ENCODE results near the gene ACKR2.
"Not testable (repeated sequence)": the region's sequence is repeated elsewhere in the genome, so short reads cannot be mapped to it uniquely, and the experiment has no call there.

The ACKR2 gene

DNA sequence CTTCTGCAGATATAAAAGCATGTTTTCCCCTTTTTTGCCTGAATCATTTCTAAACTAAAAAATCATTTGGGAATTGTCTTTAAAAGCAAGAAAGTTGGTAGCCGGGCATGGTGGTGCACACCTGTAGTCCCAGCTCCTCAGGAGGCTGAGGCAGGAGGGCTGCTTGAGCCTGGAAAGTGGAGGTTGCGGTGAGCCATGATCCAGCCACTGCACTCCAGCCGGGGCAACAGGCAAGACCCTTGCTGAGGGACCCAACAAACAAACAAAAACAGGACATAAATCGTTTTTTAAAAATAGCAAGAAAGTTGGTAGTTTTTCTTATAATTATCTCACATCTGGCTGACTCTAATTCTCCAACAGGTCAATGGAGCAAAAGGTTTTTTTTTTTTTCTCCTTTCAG lies 7.5 kb upstream of the ACKR2 start:
- no peak for DNase-seq (ENCODE audit: low read depth in 2 of 2)

DNA sequence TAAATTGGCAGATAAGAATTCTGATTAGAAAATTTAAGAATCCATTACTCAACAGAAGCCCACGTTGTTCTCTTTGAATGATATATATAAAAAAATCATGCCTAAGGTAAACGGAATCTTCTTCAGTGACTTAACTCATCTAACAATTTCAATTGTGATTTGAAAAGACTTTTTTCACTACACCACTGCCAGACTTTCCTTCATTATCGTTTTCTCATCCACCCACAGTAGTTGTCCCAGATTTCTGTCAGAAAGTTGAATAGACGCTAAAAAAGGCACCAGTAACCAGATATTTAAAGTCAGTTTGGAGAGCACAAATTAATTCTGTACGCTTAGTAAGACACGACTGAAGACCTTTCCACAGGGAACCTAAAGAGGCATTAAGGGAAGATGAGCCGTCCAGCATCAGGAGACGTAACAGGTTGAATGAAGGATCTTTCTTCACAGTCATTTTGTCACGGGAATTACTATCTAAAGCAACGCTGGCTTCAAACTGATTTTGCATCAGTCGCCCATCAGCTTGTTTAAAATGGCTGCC lies 6.3 kb upstream of the ACKR2 start:
- no peak for DNase-seq (ENCODE audit: low read depth in 2 of 2)

DNA sequence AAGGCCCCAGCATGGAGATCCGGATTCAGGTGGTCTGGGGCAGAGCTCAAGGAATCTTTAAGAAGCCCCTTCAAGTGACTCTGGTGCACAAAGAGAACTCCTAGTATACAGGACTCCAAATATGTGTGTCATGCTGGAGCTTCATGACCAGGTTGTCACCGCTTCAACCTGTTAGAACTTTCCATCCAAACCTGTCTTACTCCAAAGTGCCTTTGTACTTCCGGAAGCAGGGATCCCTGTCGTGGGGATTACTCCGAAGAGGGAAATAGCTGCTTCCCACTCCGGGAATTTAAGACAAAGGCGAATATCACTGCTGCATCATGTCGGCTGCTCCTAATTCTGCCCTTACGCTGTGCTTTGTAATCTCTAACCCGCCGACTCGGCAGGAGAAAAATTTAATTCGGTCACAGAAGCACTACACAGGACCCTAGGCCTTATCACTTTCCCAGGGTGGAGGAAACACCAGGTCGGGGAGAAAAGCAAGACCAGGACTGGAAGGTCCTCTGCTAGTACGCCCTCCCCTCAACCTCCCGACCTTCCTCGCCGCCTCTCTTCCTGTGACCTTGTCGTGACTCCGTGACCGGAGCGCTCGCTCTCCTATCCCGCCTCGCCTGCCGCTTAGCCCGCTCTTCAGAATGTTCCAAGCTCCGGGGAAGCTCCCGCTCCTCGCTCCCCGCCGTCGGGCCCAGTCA lies 5.7 kb upstream of the ACKR2 start:
- peak in 1 of 2 donors; percentile 3 for DNase-seq (ENCODE audit: low read depth in 2 of 2)

DNA sequence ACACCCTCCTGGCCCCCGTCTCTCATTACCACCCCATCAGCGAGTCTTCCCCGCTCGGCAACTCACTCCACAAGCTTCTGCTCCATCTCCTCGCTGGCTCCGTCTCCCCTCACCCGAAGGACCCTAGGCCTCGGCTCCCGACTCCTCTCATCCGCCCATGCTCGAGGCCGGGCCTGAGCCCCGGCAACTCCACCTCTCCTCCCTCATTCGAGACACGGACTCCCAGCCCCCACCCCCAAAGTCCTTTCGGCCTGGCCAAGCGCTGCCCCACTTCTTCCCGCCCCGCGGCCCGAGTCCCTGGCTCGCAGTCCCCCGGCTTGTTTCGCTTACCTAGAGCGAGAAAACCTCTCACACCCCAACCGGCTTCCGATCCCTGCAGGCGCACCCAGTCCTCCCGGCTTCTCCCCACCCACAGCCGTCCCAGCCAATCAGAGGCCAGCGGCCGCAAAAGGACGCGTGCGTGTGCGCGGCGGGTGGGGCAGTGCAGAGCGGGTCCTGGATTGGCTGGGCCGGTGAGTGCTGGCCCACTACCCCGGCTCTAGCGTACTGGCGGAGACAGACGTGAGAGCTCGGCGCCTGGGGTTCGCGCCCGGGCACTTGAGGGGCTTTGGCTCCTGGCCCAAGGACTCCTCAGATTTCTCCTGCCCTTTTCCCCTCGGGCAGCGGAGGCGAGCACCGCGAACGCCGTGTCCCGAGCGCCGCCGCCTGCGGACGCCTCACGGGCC lies 5.0 kb upstream of the ACKR2 start, which contains the start of gene HIGD1A:
HIGD1A (minus strand) TSS at position 385 of the 725 bp plus-strand sequence. CDS start 10,237 bp downstream, outside the sequence.
- peak; percentile 86 to 91 for DNase-seq (ENCODE audit: low read depth in 2 of 2)

DNA sequence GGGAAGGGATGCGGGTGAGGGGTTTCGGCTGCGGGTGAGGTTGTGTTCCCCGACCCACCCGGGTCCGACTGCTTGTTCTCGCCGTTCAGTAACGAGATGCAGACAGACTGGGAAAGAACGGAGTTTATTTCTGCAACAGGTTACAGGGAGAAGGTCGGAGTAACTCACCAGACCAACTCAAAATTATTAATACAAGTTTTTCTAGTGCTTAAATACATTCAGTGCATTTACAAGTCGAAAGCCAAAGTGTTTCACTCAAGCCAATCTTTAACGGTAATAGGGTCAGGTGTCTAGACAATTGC lies 4.5 kb upstream of the ACKR2 start:
- DNase-seq (ENCODE audit: low read depth in 2 of 2), result no peak

DNA sequence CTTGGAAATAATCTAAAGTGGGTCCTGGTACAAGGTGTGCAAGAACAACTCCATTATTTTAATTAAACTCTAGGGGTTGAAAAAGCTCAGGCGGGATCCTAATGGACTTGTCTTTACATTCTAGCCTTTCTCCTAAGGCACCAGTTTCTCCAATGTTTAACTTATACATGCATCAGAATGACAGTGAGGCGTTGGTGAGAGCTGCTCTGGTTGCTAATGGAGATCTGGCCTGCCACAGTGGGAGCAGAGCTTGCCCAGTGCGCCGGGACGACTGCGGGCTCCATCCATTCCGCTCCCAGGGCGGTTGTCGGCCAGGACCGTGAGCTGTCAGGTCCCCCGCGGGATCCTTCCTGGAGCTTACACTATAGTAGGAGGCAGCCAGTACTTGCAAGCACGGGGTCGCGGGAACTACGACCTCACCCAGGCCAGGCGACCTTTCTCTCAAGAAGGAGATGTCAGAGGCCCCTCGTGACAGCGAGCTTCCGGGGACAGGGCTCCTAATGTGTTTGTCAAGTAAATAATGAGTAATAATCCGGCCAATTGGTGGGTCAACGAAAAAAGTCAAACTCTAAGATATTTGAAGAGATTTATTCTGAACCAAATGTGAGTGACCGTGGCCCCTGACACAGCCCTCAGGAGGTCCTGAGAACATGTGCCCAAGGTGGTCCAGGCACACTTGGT lies 4.0 kb upstream of the ACKR2 start:
- no peak for DNase-seq (ENCODE audit: low read depth in 2 of 2)

DNA sequence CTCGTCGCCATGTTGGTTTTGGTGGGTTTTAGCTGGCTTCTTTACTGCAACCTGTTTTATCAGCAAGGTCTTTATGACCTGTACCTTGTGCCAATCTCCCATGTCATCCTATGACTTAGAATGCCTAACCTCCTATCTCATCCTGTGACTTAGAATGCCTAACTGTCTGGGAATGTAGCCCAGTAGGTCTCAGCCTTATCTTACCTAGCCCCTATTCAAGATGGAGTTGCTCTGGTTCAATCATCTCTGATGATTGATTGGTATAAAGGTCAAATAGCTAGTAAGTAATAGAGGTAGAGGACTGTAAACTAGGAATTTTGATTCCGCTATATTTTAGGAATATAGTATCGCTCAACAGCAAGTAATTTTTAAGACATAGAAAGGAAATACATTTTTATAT lies 1.3 kb upstream of the ACKR2 start:
- no peak for DNase-seq (ENCODE audit: low read depth in 2 of 2)

DNA sequence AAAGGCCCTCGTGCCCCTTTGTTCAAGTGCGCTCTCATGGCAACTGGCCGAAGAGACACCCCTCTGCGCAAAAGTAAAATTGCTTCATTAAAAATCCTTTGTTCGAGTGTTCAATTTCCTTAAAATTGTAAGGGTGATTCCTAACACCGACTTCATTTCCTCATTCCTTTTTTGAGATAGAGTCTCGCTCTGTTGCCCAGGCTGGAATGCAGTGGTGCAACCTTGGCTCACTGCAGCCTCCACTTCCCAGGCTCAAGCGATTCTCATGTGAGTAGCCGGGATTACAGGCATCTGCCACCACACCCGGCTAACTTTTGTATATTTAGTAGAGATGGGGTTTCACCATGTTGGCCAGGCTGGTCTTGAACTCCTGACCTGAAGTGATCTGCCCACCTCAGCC lies 1.5 kb downstream of the ACKR2 start:
- not testable (repeated sequence) for DNase-seq (ENCODE audit: low read depth in 2 of 2)

DNA sequence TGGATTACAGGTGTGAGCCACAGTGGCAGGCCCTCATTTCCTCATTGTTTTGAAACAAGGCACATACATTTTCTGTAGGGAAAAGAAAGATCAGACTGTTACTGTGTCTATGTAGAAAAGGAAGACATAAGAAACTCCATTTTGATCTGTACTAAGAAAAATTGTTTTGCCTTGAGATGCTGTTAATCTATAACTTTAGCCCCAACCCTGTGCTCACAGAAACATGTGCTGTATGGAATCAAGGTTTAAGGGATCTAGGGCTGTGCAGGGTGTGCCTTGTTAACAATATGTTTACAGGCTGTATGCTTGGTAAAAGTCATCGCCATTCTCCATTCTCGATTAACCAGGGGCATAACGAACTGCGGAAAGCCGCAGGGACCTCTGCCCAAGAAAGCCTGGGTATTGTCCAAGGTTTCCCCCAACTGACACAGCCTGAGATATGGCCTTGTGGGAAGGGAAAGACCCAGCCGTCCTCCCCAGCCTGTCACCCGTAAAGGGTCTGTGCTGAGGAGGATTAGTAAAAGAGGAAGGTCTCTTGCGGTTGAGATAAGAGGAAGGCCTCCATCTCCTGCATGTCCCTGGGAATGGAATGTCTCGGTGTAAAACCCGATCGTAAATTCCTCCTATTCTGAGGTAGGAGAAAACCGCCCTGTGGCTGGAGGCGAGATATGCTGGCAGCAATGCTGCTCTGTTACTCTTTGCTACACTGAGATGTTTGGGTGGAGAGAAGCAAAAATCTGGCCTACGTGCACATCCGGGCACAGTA lies 2.1 kb downstream of the ACKR2 start:
- not testable (repeated sequence) for DNase-seq (ENCODE audit: low read depth in 2 of 2)

DNA sequence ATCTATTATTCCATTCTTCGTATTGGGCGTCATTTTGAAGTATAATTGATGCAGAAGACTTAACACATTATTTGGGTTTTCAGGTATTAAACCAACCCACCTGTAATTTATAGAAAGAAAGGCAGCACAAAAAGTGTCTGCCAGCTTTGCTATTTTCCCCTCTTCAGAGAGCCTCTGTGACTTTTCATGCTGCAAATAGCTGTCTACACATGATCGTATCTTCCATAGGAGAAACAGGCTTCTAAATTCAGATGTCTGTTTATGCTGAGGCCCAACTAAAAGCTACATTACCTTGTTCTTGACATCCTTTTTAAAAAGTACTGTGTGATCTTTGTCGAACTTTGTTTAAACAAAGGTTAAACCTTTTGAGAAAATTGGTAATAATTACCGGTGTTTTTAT lies 5.0 kb downstream of the ACKR2 start:
- DNase-seq (ENCODE audit: low read depth in 2 of 2), result no peak

DNA sequence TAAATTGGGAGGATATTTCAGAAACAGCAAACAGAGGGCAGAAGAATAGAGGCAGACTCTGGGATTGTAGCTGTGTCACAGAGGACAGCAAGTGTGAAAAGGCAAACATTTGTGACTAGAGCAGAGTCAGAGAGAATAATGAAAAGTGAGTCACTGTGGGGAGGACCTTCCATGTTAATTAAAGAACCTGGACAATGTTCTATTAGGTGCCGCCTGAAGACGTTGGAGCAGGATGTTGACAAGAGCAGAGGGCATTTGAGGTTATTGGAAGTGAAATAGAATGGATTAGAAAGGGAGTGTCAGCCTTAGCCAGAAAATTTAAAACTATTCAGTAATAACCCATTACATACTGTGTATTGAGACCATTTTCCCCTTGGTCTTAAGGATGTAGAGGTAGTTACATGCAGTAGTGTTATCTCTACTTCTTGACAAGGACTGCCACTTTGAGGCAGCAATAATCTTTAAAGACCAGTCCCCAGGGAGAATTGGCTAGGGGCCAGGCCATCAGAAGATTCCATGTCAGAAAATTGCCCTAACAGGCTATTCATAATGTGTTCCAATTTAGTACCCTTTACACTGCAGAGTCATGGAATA lies 5.8 kb downstream of the ACKR2 start:
- no peak for DNase-seq (ENCODE audit: low read depth in 2 of 2)

DNA sequence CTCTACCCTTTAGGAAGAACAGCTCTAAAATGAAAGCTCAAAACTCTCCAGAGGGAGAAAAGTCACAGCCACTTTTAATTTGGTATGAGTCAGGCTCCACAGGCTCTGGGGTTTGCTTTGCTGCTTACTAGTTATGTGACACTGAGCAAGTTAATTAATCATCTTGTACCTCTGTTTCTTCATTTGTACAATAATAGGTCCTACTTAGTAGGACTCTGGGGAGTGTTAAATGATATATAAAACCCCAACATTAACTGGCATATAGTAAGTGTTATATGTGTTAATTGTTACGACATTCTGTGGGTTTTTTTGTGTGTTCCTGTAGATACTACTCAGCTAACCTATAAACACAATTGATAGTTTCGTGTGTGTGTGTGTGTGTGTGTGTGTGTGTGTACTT lies 6.6 kb downstream of the ACKR2 start:
- DNase-seq (ENCODE audit: low read depth in 2 of 2), result no peak

DNA sequence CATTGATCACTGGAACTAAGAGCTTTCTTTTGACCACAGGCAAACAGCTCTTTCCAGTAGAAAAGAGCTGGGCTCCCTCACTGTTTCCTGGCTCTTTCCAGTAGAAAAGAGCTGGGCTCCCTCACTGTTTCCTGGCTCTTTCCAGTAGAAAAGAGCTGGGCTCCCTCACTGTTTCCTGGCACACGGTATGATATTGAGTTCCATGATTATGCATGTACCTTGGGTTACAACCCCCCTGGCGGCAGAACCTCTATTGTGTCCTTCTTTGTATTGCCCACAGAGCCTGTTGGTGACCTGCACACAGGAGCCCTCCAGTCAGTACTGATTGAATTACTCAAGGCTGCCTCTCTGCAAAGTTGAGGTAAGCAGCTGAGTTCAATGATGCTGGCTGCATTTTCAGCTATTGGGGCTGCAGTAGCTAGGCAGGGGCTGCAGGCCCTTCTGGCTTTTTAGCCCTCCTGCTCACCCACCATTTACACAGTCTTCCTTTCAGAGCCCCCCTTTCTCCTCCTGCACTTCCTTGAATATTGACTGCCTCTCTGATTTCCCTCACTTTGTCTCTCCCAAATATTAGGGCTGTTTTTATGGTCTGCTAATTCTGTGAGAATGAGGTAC lies 10.2 kb downstream of the ACKR2 start:
- DNase-seq (ENCODE audit: low read depth in 2 of 2), result no peak

DNA sequence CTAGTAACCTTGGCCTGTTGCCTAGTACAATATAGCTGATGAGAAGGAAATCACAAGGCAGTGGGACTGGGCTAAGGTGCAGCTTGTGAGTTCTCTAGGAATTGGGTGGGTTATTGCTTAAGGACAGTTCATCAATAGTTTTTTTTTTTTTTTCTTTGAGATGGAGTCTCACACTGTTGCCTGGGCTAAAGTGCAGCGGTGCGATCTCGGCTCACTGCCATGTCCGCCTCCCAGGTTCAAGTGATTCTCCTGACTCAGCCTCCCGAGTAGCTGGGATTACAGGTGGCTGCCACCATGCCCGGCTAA lies 11.5 kb downstream of the ACKR2 start:
- DNase-seq (ENCODE audit: low read depth in 2 of 2), result no peak

DNA sequence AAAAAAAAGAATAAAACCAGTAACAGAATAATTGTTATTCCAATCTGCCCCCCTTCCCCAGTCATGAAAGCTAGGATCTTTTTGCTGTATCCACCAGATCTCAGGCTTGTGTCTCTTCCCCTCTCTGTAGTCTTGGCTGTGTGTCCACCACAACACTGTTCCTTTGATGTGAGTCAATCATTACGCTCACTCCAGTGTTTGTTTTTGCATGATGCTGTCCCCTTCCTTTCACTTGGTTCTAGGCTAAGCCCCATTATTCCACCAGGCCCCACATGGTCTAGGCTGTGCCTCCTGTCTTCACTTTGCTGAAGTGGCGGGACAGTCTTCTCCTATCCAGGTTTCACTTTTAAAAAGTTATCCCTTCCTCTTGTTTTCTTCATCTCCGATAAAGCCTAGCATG lies 13.6 kb downstream of the ACKR2 start:
- DNase-seq (ENCODE audit: low read depth in 2 of 2), result no peak

DNA sequence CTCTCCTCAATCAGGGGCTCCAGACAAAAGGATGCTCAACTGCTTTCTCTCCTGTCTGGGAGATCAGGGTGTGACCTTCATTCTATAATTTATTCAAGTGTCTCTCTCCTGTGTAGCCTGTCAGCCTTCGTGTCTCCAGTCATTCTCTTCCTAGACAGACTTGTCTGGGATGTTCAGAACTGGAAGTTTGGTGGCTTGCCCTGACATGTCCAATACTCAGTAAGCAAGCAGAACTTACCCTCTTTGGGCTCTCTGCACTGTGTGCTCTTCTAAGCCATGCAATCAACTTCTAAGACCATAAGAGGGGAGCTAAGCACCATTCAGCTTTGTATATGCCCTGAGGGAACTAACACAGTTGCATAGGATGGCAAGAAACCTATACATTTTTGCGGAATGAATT lies 14.1 kb downstream of the ACKR2 start:
- no peak for DNase-seq (ENCODE audit: low read depth in 2 of 2)

DNA sequence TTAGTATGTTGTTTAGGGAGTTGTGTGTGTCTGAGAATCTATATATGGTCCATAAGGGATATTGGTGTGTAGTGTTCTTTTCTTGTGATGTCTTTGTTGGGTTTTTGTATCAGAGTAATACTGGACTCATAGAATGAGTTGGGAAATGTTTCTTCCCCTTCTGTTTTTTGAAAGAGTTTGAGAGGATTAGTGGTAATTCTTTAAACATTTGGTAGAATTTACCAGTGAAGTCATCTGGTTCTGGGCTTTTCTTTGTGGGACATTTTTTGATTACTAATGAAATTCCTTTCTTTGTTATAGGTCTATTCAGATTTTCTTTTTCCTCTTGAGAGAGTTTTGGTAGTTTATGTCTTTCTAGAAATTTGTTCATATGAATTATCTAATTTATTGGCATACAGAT lies 16.9 kb downstream of the ACKR2 start:
- no peak for DNase-seq (ENCODE audit: low read depth in 2 of 2)

DNA sequence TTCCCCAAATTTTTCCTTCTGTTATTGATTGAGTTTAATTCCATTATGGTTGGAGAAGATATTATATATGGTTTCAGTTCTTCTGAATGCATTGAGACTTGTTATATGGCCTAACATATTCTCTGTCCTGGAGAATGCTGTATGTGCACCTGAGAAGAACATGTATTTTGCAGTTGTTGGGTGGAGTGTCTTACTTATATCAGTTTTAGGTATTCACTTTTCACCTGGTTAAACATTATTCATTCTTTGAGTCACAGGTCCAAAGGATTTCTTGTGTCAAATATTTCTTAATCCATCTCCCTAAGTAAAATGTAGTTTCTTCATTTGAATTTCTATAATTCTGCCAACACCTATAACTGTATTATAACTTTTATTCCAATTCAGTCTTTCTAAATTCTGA lies 17.8 kb downstream of the ACKR2 start:
- DNase-seq (ENCODE audit: low read depth in 2 of 2), result no peak

DNA sequence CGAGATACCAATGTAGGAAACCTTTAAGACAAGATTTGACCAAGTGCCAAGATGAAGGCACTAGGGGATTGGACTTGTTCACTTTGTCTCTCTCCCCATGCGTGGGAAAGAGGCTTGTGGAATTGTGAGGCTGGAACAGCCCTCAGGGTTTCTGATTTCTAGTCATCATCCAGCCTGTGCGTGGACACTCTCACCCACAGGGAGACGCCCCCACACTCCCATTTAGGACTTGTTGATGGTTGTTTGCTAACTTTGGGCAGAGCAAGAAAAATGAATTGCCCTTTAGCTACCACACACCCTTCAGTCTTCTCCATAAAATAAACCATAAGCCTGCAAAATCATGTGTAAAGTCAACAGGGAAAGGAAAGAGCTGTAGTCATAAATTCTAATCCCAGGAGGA lies 18.4 kb downstream of the ACKR2 start:
- no peak for DNase-seq (ENCODE audit: low read depth in 2 of 2)

DNA sequence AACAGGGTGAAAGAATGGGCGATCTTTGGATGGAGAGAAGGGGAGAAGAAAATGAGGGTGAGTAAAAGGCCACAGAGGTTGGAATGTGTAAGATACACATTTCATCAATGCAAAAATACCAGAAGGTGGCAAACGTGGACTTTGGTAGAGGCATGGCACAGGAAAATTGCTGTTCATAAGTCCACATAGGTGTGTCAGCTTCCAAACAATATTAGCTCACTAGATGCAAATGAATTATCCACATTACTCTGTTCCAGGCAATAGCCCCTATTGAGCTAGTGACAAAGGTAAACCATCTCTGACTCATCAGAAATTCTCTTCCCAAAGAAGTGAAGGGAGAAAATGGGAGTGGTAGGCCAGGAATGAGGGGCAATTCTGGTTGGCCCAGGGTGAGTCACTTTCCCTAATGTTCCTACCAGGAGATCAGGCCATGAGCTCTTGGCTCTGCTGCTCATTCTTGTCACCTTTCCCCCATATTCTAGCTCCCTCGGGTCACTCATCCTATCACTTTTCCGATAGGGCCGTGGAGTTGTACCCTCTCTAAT lies 19.9 kb downstream of the ACKR2 start:
- DNase-seq (ENCODE audit: low read depth in 2 of 2), result no peak
